Measurements from ENCODE around the gene NTN1. TPM values are rescaled to one million over a fixed set of nuclear protein-coding genes. Genes with fewer than 3 reads are reported as not detected.

Gene NTN1
- total and polyA plus RNA-seq, 2 of the 4 experiments (the other 2 are of a cell fraction), result under 0.01 to 0.07 TPM

DNA sequence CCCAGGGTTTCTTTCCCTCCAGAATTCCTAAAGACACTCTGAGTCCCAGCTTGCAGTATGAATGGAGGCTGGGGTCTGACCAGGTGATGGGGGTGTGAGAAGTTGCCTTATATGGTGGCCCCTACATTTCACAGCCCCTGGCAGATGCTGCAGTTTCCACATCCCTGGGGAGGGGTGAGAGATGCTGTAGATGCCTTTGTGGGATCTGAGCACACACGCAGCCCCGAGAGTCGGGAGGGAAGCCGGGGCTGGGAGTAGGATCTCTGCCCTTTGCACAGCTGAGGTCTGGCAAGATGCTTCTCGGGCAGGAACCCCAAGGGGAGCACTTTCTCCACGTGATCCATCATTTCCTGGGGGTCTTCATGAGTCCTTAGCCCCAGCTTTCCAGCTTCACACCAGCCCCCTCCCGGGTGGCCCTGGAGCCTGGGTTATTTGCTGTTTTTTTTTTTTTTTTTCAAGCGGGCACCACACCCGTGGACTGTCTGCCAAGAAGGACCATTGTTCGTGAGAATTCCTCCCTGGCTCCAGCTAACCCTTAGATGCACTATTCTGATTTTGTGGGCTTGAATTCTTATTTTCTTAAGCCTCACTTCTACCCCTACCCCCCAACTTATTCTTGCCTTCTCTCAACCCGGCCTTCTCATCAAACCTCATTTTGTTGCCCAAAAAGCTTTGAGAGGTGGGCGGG is 50.6 kb downstream of the NTN1 start:
- intact Hi-C loops (cut with micrococcal nuclease) (no loop called here), in situ Hi-C loops (cut with MboI; ENCODE audit: low sequenced_read_pairs) (no loop called here), dilution Hi-C loops (cut with HindIII; ENCODE audit: low sequenced_read_pairs, unreplicated experiment) (no loop called here)
- H2BK15ac ChIP-seq (ENCODE audit: low read depth, low read length), result no peak overlapping the region
- H3K4me2 ChIP-seq (ENCODE audit: low read depth, low read length), result no peak overlapping the region
- no peak overlapping the region for H3K23ac ChIP-seq (ENCODE audit: low read depth, low read length)
- no peak overlapping the region for H3K27ac ChIP-seq (ENCODE audit: insufficient read depth, low read length)
- no peak overlapping the region for H2BK20ac ChIP-seq (ENCODE audit: low read depth, low read length)
- no peak overlapping the region for H3K4me3 ChIP-seq (ENCODE audit: insufficient read depth, low read depth, low read length)
- ChIA-PET POLR2A (ENCODE audit: unreplicated experiment) (no interaction called here), CTCF (no interaction called here)
- H3K18ac ChIP-seq (ENCODE audit: low read depth, low read length), result no peak overlapping the region
- no peak overlapping the region for H2BK5ac ChIP-seq (ENCODE audit: low read depth, low read length, poor library complexity, severe bottlenecking)
- peaks cover 19% of the 10 kb centered on the region for H3K9me3 ChIP-seq (ENCODE audit: control insufficient read depth, insufficient read depth, low read length)
- no peak overlapping the region for H2AK9ac ChIP-seq (replicated peaks; ENCODE audit: low read depth, low read length, poor library complexity)
- no TSS peak for BruUV-seq (replicated peaks)
- no peak overlapping the region for H2AK5ac ChIP-seq (ENCODE audit: low read depth, low read length)
- no peak overlapping the region for H3K56ac ChIP-seq (ENCODE audit: extremely low read depth, insufficient read depth, low read length)
- H2BK120ac ChIP-seq (ENCODE audit: low read depth, low read length), result no peak overlapping the region
- 63% methylated on average over 1 of the region's 12 CpGs; no CpG with 5 or more reads in 1 of the 2 experiments for WGBS, 2 experiments (ENCODE audit: extremely low coverage in 2 of 2, insufficient read length in 1 of 2)
- no peak overlapping the region for H4K5ac ChIP-seq (ENCODE audit: low read depth, low read length)
- no peak overlapping the region for H4K91ac ChIP-seq (ENCODE audit: insufficient read depth, low read depth, low read length)
- no peaks in the 10 kb centered on the region for H3K9me1 ChIP-seq (ENCODE audit: insufficient read depth, low read length)
- no peak overlapping the region for H3K14ac ChIP-seq (replicated peaks; ENCODE audit: low read depth, low read length)
- H4K8ac ChIP-seq (ENCODE audit: low read depth in 2 of 2, low read length in 2 of 2), result no peak overlapping the region
- H2AFZ ChIP-seq (replicated peaks; ENCODE audit: low read length, poor library complexity), result no peak overlapping the region
- H3K27me3 ChIP-seq (ENCODE audit: control insufficient read depth, insufficient read depth, low read length), result no peaks in the 10 kb centered on the region
- TF ChIP-seq RAD21 (IDR thresholded peaks at IDR 0.05; ENCODE audit: low read length) (no peak), CEBPB (IDR thresholded peaks at IDR 0.05; ENCODE audit: low read depth, low read length) (no peak), MAZ (IDR thresholded peaks at IDR 0.05; ENCODE audit: borderline replicate concordance, low read depth, low read length) (no peak), NFE2L2 (IDR thresholded peaks at IDR 0.05; ENCODE audit: low read depth, low read length) (no peak), MAFK (IDR thresholded peaks at IDR 0.05; ENCODE audit: low read depth, low read length) (no peak), SMC3 (IDR thresholded peaks at IDR 0.05; ENCODE audit: low read depth, low read length) (no peak), FOS (IDR thresholded peaks at IDR 0.05; ENCODE audit: low read depth, low read length) (no peak), RFX5 (IDR thresholded peaks at IDR 0.05; ENCODE audit: low read depth, low read length) (no peak), MXI1 (IDR thresholded peaks at IDR 0.05; ENCODE audit: borderline replicate concordance, low read depth, low read length) (no peak), RCOR1 (IDR thresholded peaks at IDR 0.05; ENCODE audit: insufficient replicate concordance, low read length) (no peak)
- TF ChIP-seq, protein P1, sequence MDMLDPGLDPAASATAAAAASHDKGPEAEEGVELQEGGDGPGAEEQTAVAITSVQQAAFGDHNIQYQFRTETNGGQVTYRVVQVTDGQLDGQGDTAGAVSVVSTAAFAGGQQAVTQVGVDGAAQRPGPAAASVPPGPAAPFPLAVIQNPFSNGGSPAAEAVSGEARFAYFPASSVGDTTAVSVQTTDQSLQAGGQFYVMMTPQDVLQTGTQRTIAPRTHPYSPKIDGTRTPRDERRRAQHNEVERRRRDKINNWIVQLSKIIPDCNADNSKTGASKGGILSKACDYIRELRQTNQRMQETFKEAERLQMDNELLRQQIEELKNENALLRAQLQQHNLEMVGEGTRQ (IDR thresholded peaks at IDR 0.05; ENCODE audit: low read depth, low read length), result no peak
- TF ChIP-seq, protein P2, sequence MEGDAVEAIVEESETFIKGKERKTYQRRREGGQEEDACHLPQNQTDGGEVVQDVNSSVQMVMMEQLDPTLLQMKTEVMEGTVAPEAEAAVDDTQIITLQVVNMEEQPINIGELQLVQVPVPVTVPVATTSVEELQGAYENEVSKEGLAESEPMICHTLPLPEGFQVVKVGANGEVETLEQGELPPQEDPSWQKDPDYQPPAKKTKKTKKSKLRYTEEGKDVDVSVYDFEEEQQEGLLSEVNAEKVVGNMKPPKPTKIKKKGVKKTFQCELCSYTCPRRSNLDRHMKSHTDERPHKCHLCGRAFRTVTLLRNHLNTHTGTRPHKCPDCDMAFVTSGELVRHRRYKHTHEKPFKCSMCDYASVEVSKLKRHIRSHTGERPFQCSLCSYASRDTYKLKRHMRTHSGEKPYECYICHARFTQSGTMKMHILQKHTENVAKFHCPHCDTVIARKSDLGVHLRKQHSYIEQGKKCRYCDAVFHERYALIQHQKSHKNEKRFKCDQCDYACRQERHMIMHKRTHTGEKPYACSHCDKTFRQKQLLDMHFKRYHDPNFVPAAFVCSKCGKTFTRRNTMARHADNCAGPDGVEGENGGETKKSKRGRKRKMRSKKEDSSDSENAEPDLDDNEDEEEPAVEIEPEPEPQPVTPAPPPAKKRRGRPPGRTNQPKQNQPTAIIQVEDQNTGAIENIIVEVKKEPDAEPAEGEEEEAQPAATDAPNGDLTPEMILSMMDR (conservative IDR thresholded peaks at IDR 0.05; ENCODE audit: low read depth, low read length), result no peak
- H3K9ac ChIP-seq (ENCODE audit: low read depth, low read length), result no peak overlapping the region
- no peak overlapping the region for H3K4ac ChIP-seq (ENCODE audit: low read depth, low read length)
- H4K20me1 ChIP-seq (ENCODE audit: insufficient read depth, low read length), result no peaks in the 10 kb centered on the region
- ATAC-seq (ENCODE audit: low read depth) (no peak), DNase-seq (no peak)
- H3K79me1 ChIP-seq (ENCODE audit: low read depth in 1 of 2, low read length in 2 of 2), result no peaks in the 10 kb centered on the region
- H3K36me3 ChIP-seq (ENCODE audit: control insufficient read depth, insufficient read depth, low read length), result no peaks in the 10 kb centered on the region
- no peaks in the 10 kb centered on the region for H3K4me1 ChIP-seq (ENCODE audit: control insufficient read depth, insufficient read depth, low read length)
